Chondrocyte (in vitro differentiated cells): Measurements from ENCODE around the gene MMP20. TPM values are rescaled to one million over a fixed set of nuclear protein-coding genes. Genes with fewer than 3 reads are reported as not detected.
A peak's percentile ranks its signal among the peaks of the same experiment; 100 is the strongest.

ENCODE experiments used
- DNase-seq: peaks from one replicate; pipeline ENCODE4 v3.0.0; 2021; ENCODE audit warnings: mixed read lengths, low spot score
- H3K27ac Mint-ChIP-seq: one replicate; pipeline ENCODE4 v1.8.0; 2021; ENCODE audit warnings: mild to moderate bottlenecking, moderate library complexity, mixed read lengths; ENCODE audit not compliant: unreplicated experiment
- H3K27me3 Mint-ChIP-seq: 2 replicates; pipeline ENCODE4 v1.8.0; 2021; ENCODE audit warnings: low read depth, mixed read lengths
- H3K36me3 Mint-ChIP-seq: 2 replicates; pipeline ENCODE4 v1.8.0; 2021; ENCODE audit warnings: low read depth, mixed read lengths
- H3K4me1 Mint-ChIP-seq: 2 replicates; pipeline ENCODE4 v1.8.0; 2021; ENCODE audit warnings: low read depth, mild to moderate bottlenecking, mixed read lengths
- H3K4me3 Mint-ChIP-seq: one replicate; pipeline ENCODE4 v1.8.0; 2021; ENCODE audit warnings: mild to moderate bottlenecking, moderate library complexity, mixed read lengths; ENCODE audit not compliant: unreplicated experiment
- H3K9me3 Mint-ChIP-seq: 2 replicates; pipeline ENCODE4 v1.8.0; 2021; ENCODE audit warnings: low read depth, mixed read lengths
- CTCF ChIP-seq: fragments of 200-600 bp; sonication (generic); IDR thresholded peaks from 2 replicates; pipeline ENCODE4 v1.5.0; 2021; ENCODE audit warnings: antibody characterized with exemption, mild to moderate bottlenecking, moderate library complexity
- total RNA-seq: library from RNA; stranded (reverse); gene quantifications from 3 replicates; pipeline ENCODE4 v1.2.1, GENCODE V29; 2021

MMP20 gene
- total RNA-seq, 1 donor from 2014 or later, result not detected

- TF ChIP-seq CTCF, result no peak
- H3K9me3 Mint-ChIP-seq, result no peaks in the 10 kb centered on the region
- H3K36me3 Mint-ChIP-seq, result no peaks in the 10 kb centered on the region
- peaks cover 20% of the 10 kb centered on the region for H3K4me1 Mint-ChIP-seq
- no peaks in the 10 kb centered on the region for H3K27me3 Mint-ChIP-seq
- no peak overlapping the region for H3K4me3 Mint-ChIP-seq
- DNase-seq, result no peak
- no peak overlapping the region for H3K27ac Mint-ChIP-seq
Observed at GRCh38 chr11:102553835-102554282, 71.3 kb downstream of the MMP20 start.

GRCh38 chr11:102552447-102553194 lies 72.5 kb downstream of the MMP20 start:
- peaks cover 20% of the 10 kb centered on the region for H3K4me1 Mint-ChIP-seq
- no peak for TF ChIP-seq CTCF
- no peak for DNase-seq
- no peaks in the 10 kb centered on the region for H3K9me3 Mint-ChIP-seq
- H3K27ac Mint-ChIP-seq, result peak overlapping the region; percentile 3
- H3K36me3 Mint-ChIP-seq, result no peaks in the 10 kb centered on the region
- H3K4me3 Mint-ChIP-seq, result no peak overlapping the region
- H3K27me3 Mint-ChIP-seq, result no peaks in the 10 kb centered on the region

- DNase-seq, result no peak
- Mint-ChIP-seq H3K4me3 (no peak overlapping the region), H3K36me3 (no peaks in the 10 kb centered on the region), H3K27me3 (no peaks in the 10 kb centered on the region), H3K27ac (peak overlapping the region; percentile 29), H3K4me1 (peaks cover 22% of the 10 kb centered on the region), H3K9me3 (no peaks in the 10 kb centered on the region)
- TF ChIP-seq CTCF, result no peak
Observed at GRCh38 chr11:102552020-102552419, 73.1 kb downstream of the MMP20 start.

- Mint-ChIP-seq H3K4me3 (no peak overlapping the region), H3K27me3 (no peaks in the 10 kb centered on the region), H3K9me3 (no peaks in the 10 kb centered on the region), H3K4me1 (peaks cover 29% of the 10 kb centered on the region), H3K36me3 (no peaks in the 10 kb centered on the region), H3K27ac (no peak overlapping the region)
- TF ChIP-seq CTCF, result no peak
- DNase-seq, result no peak
Observed at GRCh38 chr11:102551169-102551781, 73.9 kb downstream of the MMP20 start.

GRCh38 chr11:102546923-102547471 lies 78.1 kb downstream of the MMP20 start:
- Mint-ChIP-seq H3K27ac (no peak overlapping the region), H3K27me3 (peaks cover 2% of the 10 kb centered on the region), H3K36me3 (peaks cover 1% of the 10 kb centered on the region), H3K4me1 (peaks cover 16% of the 10 kb centered on the region), H3K9me3 (no peaks in the 10 kb centered on the region), H3K4me3 (no peak overlapping the region)
- DNase-seq, result no peak
- no peak for TF ChIP-seq CTCF
